Heart right ventricle (tissue), 16 donors: ENCODE results near the gene CIB2. TPM values are rescaled to one million over a fixed set of nuclear protein-coding genes. Genes with fewer than 3 reads are reported as not detected.
A peak's percentile ranks its signal among the peaks of the same experiment; 100 is the strongest.

Experiments used
- ATAC-seq, 8 donors: fragments of 200-7000 bp; cut with Tn5 transposase; one replicate each; pipeline ENCODE4 v1.9.1; 2020; ENCODE audit warnings: mild to moderate bottlenecking in 8 of 8, moderate library complexity in 8 of 8, moderate number of reproducible peaks in 1 of 8
- DNase-seq, 2 donors: peaks; one replicate each; pipeline ENCODE4 v3.0.0-alpha.2; 2020
- H3K27ac ChIP-seq, 10 donors: fragments of 200-600 bp; sonication (generic) in 2 of 10; one replicate each; pipeline versions ENCODE4 v1.5.0 to v1.8.0; 2020 to 2022; ENCODE audit warnings: mild to moderate bottlenecking in 3 of 10
- H3K27me3 ChIP-seq, 7 donors: fragments of 200-600 bp; one replicate each; pipeline ENCODE4 v1.8.0; 2021 to 2022; ENCODE audit warnings: mild to moderate bottlenecking in 2 of 7
- H3K36me3 ChIP-seq, 9 donors: fragments of 200-600 bp; sonication (generic) in 1 of 9; one replicate each; pipeline versions ENCODE4 v1.5.0 to v1.8.0; 2020 to 2022; ENCODE audit warnings: mild to moderate bottlenecking in 2 of 9
- H3K4me1 ChIP-seq, 9 donors: fragments of 200-600 bp; sonication (generic) in 1 of 9; one replicate each; pipeline versions ENCODE4 v1.5.0 to v1.8.0; 2020 to 2022; ENCODE audit warnings: mild to moderate bottlenecking in 4 of 9
- H3K4me3 ChIP-seq, 10 donors: fragments of 200-600 bp; sonication (generic) in 2 of 10; one replicate each; pipeline versions ENCODE4 v1.5.0 to v1.8.0; 2020 to 2022; ENCODE audit warnings: mild to moderate bottlenecking in 7 of 10, moderate library complexity in 2 of 10
- H3K9me3 ChIP-seq, 11 donors: fragments of 200-600 bp in 10 of 11; sonication (generic) in 2 of 11; one replicate each; pipeline versions ENCODE4 v1.5.0 to v1.8.0; 2013 to 2022; ENCODE audit warnings: mild to moderate bottlenecking in 2 of 11, control low read depth in 1 of 11, moderate library complexity in 1 of 11
- WGBS, 2 donors: extraction: QIAGEN DNeasy Blood & Tissue Kit; methylation state at CpG; one replicate each; pipeline ENCODE4 v1.1.7; 2013; ENCODE audit warnings: inconsistent platforms in 1 of 2; 5-methylcytosine and 5-hydroxymethylcytosine counted together
- intact Hi-C, 10 donors: fragments of 100-400 bp; cut with DNase I; formaldehyde crosslinking; loops; one replicate each; pipeline versions ENCODE4 v1.11.1 to v1.14.2; 2022
- polyA plus RNA-seq, 2 donors: library from polyadenylated mRNA; stranded (reverse); fragments of 200-250 nt; gene quantifications; one replicate each; pipeline ENCODE4 v1.2.3, GENCODE V29; 2013
- total RNA-seq, 10 donors: library from RNA; stranded (reverse); fragmentation: NEBNext Ultra II Directional in 3 of 10; extraction: Animal tissue kit (Norgen Biotek cat#: 25700) in 3 of 10; gene quantifications; one replicate each; pipeline versions ENCODE4 v1.2.1 to v1.2.4, GENCODE V29; 2021 to 2023
- TF ChIP-seq, protein P1 (sequence below), 9 donors: fragments of 200-600 bp; sonication (generic) in 2 of 9; IDR thresholded peaks; one replicate each; pipeline versions ENCODE4 v1.5.0 to v1.8.0; 2021 to 2022; ENCODE audit warnings: antibody characterized with exemption in 9 of 9, mild to moderate bottlenecking in 5 of 9, moderate library complexity in 1 of 9
- donor health status: Arrhythmogenic right ventricular cardiomyopathy.
- donor health status: ischemic (EF 13 %, LVEDD 7.1; RV severe dilation, severe dysfunction).
- donor health status: healthy with polysubstance abuse.
- donor health status: DM: no; HTN: yes; CAD: no.
- donor health status: DM: no; HTN: no; CAD: no.
- donor health status: ischemic (EF 25% LVEDD 6.9; RV normal size, moderate dysfunction).
- donor health status: ischemic (EF 25% LVEDD 5.7; RV mildly dilated, moderate dysfunction).
- donor health status: healthy.
- donor health status: DM: yes; HTN: yes; CAD: no.
- donor health status: Ischemic cardiomyopathy.
- donor health status: ischemic (EF 35%, LVEDD 5.7; RV mildly dilated, moderate dysfunction).
- donor health status: nonischemic (EF 11% LVEDD 7.7; RV severe dilation, severe dysfunction).
- donor health status: DM: yes; HTN: yes; CAD: no.
- donor health status: PGD.
- donor health status: ischemic (EF 29% LVEDD 5.4; RV normal size, mild dysfunction).
- donor health status: nonischemic (EF 23%, LVEDD 6.1; RV moderate dilation, normal function).

Gene CIB2
- total and polyA plus RNA-seq, 12 donors: 2.6 to 32.3 (median 13.7) TPM

- Histone ChIP-seq H3K27ac (peak overlapping the region in 8 of 10 donors; percentile 15 to 83 (median 72)), H3K27me3 (no peaks in the 10 kb centered on the region), H3K4me1 (peaks cover 25 to 100% (median 98%) of the 10 kb centered on the region in 9 donors), H3K4me3 (no peak overlapping the region), H3K36me3 (no peaks in the 10 kb centered on the region), H3K9me3 (no peaks in the 10 kb centered on the region)
- TF ChIP-seq, protein P1, sequence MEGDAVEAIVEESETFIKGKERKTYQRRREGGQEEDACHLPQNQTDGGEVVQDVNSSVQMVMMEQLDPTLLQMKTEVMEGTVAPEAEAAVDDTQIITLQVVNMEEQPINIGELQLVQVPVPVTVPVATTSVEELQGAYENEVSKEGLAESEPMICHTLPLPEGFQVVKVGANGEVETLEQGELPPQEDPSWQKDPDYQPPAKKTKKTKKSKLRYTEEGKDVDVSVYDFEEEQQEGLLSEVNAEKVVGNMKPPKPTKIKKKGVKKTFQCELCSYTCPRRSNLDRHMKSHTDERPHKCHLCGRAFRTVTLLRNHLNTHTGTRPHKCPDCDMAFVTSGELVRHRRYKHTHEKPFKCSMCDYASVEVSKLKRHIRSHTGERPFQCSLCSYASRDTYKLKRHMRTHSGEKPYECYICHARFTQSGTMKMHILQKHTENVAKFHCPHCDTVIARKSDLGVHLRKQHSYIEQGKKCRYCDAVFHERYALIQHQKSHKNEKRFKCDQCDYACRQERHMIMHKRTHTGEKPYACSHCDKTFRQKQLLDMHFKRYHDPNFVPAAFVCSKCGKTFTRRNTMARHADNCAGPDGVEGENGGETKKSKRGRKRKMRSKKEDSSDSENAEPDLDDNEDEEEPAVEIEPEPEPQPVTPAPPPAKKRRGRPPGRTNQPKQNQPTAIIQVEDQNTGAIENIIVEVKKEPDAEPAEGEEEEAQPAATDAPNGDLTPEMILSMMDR (IDR thresholded peaks at IDR 0.05): no peak
- intact Hi-C loops: no loop called here
- ATAC-seq (peak in 2 of 8 donors; percentile 11 to 19), DNase-seq (no peak)
- WGBS, 2 donors: 39 to 47% methylated on average over 1 of the region's 1 CpG
Observed at GRCh38 chr15:78067328-78068228, 63.7 kb downstream of the CIB2 start.

GRCh38 chr15:78065973-78066946 is 65.0 kb downstream of the CIB2 start:
- H3K27ac ChIP-seq: peak overlapping the region in 9 of 10 donors; percentile 69 to 83 (median 77)
- H3K36me3 ChIP-seq: no peaks in the 10 kb centered on the region
- TF ChIP-seq, protein P1 (IDR thresholded peaks at IDR 0.05): no peak
- peaks cover 25 to 100% (median 96%) of the 10 kb centered on the region in 9 donors for H3K4me1 ChIP-seq
- intact Hi-C loops: no loop called here
- DNase-seq (no peak), ATAC-seq (no peak)
- no peaks in the 10 kb centered on the region for H3K27me3 ChIP-seq
- H3K4me3 ChIP-seq: no peak overlapping the region
- no peaks in the 10 kb centered on the region for H3K9me3 ChIP-seq
- WGBS, 2 donors: 82 to 84% methylated on average over 7 of the region's 7 CpGs

DNA sequence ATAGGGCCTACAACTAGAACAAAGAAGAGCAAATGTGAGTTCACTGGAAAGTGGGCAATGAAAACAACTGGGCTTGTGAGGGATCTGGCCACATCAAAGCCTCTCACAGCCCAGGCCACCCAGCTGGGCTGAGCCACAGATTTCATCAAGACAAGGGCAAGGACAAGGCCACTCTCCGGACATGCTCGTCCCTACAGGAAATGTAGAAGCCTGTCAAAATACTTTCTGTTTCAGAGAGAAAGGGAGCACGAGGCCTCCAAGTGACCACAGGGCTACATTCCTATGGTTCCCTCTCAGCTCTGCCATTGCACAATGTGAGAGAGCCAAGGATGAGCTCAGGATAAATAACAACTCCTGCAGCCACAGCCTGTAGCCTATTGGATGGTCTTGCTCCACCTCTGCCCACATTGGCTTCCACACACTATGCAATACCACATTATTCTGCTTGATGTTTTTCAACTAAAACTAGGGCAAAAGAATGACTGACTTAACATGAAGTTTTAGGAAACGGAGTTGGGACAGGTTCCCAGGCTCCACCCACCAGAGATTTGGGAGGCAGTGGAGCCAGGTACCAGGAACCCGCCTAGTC is 65.9 kb downstream of the CIB2 start:
- DNase-seq: peak; percentile 50 to 52
- peaks cover 25 to 99% (median 89%) of the 10 kb centered on the region in 9 donors for H3K4me1 ChIP-seq
- H3K4me3 ChIP-seq: no peak overlapping the region
- TF ChIP-seq, protein P1 (IDR thresholded peaks at IDR 0.05): no peak
- H3K9me3 ChIP-seq: no peaks in the 10 kb centered on the region
- intact Hi-C loops: no loop called here
- peak; percentile 52 to 94 (median 73) for ATAC-seq
- no peaks in the 10 kb centered on the region for H3K36me3 ChIP-seq
- no peaks in the 10 kb centered on the region for H3K27me3 ChIP-seq
- WGBS, 2 donors: 45 to 72% methylated on average over 5 of the region's 5 CpGs
- H3K27ac ChIP-seq: peak overlapping the region; percentile 66 to 83 (median 75)
